GM18517 (cell line): ENCODE results near the gene EFCAB12.
"Not testable (repeated sequence)": the region's sequence is repeated elsewhere in the genome, so short reads cannot be mapped to it uniquely, and the experiment has no call there.

Experiments
- ATAC-seq: cut with Tn5 transposase; IDR thresholded peaks from one replicate; pipeline ENCODE4 v1.9.1; 2021; ENCODE audit warnings: mild to moderate bottlenecking, moderate library complexity; ENCODE audit not compliant: unreplicated experiment

Gene EFCAB12

GRCh38 chr3:129399145-129399894, 29.1 kb downstream of the EFCAB12 start:
- ATAC-seq: peak; percentile 85

DNA sequence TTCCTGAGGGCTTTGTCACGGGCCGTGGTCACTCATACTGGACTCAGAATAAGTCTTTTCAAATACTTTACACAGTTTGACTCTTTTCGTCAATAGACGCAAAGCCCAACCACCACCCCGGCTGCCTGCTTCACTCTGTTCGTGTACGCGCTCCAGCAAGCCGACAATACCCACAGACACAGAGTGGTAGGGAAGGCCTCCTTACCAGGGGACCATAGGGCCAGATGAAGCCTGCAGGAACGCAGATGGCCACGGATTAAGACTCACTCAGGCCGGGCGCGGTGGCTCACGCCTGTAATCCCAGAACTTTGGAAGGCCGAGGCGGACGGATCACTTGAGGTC, 29.7 kb downstream of the EFCAB12 start:
- ATAC-seq: no peak

DNA sequence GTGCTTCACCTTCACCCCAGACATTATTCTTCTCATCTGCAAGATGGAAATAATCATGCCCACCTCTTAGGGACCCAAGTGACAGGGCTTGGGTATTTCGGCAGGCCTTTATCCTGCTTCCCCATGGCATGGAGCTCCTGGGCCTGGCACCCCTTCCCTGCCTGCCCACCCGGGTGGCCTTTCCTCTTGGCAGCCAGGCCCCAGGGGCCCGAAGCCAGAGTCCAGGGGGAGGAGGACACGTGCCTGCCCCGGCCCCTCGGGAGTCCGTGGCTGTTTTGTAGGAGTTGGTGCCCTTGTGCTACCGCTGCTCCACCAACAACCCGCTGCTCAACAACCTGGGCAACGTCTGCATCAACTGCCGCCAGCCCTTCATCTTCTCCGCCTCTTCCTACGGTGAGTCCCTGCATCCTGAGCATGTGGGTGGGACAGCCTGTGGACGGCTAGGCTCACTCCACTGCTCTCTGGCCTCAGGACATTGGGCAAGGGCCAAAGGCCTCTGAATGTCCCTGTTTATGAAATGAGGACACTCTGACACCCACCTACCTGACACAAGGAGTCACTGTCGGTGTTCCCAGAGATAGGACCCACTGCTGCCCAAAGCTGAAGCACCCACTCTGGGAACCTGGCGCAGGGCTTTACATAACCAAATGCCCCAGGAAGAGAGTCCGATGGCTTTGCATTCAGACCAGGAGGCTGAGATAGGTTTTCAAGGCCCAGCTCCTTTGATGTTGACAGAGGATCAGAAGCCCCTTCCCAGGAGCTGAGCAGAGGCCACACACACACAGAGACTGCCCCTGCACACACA, 34.5 kb downstream of the EFCAB12 start:
- not testable (repeated sequence) for ATAC-seq

DNA sequence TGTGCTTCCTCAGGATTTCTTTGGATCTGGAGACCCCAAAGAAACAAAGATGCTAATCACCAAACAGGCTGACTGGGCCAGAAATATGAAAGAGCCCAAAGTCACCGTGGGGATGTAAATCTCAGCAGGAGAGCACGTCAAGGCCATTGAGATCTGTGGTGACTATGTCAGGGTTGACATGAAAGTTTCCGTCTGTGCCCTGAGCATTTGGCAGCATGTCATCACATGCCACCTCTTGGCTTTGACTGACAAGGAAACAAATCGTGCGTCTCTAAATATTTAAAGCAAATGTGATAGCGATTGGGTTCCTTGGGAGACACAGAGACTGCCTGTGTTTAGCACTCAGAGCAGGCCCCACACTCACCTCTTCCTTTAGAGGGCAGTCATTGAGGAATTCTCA, 35.2 kb downstream of the EFCAB12 start:
- ATAC-seq: no peak

- not testable (repeated sequence) for ATAC-seq
Observed at GRCh38 chr3:129392106-129392887, 36.1 kb downstream of the EFCAB12 start.

DNA sequence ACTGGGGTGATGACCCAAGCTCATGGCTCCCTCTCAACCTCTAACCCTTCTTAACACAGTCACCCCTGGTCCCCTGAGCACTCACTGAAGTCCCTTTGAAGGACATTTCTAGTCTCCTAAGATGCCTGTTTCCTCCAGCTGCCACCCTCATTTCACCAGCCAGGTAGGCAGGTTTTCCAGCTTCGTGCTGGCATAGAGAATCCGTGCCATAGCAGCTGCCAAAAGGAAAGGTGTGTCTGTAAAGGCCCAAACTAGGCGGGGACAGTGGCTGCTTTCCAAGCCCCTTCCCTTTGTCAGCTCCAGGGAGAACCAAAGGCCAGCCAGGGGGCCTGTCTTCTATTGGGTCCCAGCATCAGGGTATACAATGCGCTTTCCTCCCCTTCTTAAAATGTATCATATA, 36.9 kb downstream of the EFCAB12 start:
- not testable (repeated sequence) for ATAC-seq

DNA sequence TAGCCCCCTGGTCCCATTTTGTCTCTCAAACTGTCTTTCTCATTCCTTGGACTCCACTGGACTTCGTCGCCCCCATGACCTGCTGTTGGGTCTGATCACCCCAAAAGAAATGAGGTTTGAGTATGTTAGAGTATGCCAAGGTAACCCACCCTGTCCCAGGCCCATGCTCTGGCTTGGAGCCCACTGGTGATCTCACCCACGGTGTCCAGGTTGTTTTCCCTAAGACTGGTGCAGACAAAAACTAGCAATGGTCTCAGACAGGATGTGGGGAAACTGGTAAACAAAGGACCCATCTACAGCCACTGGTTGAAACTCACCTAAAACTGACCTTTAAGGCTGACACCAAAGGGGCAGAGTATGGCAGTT, 38.9 kb downstream of the EFCAB12 start:
- no peak for ATAC-seq

DNA sequence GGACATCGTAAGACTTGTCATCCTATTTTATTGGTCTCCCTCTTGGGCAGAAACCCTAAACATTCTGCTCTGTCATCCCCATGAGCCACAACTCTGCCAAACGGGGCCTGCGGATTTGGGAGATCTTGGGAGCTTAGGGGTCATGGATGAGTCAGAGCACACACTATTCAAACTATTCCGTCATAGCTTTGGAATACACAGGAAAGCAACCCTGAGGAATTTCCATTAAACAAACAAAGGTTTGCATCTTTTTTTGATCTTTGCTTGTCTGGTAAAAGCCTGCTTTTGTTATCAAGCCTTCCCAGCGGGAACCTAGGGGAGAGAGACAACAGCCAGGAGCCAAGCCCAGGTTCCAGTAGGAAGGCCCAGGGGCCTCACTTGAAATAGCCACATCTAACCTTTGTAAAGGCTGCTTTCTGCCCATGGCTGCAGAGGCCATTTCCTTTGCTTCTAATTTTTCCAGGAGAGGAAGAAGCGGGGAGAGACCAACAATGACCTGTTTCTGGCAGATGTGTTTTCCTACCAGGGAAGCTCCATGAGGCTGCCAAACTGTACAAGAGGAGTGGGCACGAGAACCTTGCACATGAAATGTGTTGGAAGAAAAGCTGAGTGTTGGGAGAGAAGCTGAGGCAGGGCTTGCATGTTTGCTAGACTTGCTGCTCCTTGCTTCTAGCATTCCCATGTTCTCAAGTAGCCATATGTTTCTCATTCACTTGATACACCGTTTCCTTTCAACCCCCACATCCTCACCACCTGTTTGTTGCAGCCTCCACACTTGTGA, 39.5 kb downstream of the EFCAB12 start:
- ATAC-seq: not testable (repeated sequence)

- no peak for ATAC-seq
Observed at GRCh38 chr3:129387487-129387886, 40.9 kb downstream of the EFCAB12 start.

- no peak for ATAC-seq
Observed at GRCh38 chr3:129386984-129387383, 41.5 kb downstream of the EFCAB12 start.

DNA sequence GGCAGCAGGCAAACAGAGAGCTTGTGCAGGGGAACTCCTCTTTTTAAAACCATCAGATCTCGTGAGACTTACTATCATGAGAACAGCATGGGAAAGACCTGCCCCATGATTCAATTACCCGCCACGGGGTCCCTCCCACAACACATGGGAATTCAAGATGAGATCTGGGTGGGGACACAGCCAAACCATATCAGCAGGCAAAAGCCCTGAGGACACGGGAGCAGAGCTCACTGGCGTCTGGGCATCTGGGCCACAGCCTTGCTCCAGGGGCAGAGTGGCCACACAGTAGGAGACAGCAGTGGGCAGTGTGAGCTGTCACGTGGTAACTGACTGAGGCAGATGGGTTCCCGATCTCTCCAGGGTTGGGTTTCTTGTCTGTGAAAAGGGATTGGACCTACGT, 42.9 kb downstream of the EFCAB12 start:
- ATAC-seq: not testable (repeated sequence)

GRCh38 chr3:129384594-129385323, 43.7 kb downstream of the EFCAB12 start:
- no peak for ATAC-seq

GRCh38 chr3:129384103-129384502, 44.3 kb downstream of the EFCAB12 start:
- not testable (repeated sequence) for ATAC-seq

GRCh38 chr3:129383292-129383860, 45.1 kb downstream of the EFCAB12 start:
- ATAC-seq: no peak

DNA sequence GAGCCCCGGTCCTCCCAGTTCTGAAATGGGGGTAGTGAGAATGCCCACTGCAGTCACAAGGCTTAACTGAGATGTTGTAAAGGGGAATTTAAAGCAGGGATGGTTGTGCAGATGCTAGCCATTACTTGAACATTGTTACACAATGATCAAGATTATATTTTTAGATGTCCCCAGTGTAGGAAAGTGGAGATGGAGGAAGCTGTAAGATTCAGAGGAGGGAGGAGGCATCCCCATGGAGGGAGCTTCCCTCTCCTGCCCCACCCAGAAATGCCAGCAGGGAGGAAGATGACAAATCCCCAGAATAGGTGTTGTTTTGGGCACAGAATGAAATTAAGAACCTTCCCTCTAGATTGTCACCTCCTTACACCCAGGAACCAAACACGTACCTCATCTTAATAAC, 46.1 kb downstream of the EFCAB12 start:
- no peak for ATAC-seq

DNA sequence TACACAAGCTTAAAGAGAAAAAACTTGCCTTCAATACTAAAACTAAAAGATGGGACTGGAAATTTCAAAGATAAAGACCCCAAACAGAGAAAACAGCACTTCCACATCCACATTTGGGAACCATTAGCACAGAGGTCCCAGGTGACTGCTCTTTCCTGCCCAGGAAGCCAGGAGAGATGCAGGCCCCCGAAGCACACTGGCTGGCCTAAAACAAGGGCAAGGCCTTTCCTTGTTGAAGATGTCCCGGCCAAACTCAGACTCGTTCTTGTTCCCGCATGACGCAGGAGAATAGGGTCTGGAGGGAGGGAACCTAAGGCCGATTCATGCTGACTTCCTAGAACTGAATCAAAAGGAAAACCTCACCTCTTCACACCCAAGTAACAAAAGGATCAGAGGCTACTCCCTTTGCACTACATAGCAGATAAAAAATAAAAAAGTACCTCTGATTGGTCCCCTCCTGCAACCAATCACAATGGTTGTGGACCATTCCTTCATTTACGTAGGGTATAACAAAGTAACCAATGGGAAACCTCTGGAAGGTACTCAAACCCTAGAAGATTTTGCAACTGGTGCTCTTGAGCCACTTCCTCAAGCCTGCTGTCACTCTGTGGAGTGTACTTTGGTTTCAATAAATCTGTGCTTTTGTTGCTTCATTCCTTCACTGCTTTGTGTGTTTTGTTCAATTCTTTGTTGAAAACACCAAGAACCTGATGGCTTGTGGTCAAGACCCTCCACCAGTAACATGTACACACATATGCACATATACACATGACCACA, 48.7 kb downstream of the EFCAB12 start:
- no peak for ATAC-seq

DNA sequence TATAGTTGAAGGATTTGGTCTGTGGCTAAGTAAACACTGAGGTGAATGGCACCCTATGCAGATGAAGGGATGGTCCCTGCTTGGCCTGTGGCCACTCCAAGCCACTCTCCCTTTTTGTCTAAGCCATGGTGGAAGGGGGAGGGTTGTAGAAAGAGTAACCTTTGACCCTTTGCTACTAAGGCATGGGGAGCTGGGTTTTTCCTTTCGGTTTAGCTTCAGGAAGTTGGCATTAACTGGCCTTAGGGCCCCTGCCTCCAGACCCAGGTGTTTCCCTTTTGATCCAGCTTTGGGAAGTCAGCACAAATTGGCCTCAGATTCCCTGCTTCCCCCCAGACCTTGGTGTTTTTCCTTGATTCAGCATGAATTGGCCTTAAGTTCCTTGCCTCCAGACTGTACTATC, 49.5 kb downstream of the EFCAB12 start:
- ATAC-seq: no peak

DNA sequence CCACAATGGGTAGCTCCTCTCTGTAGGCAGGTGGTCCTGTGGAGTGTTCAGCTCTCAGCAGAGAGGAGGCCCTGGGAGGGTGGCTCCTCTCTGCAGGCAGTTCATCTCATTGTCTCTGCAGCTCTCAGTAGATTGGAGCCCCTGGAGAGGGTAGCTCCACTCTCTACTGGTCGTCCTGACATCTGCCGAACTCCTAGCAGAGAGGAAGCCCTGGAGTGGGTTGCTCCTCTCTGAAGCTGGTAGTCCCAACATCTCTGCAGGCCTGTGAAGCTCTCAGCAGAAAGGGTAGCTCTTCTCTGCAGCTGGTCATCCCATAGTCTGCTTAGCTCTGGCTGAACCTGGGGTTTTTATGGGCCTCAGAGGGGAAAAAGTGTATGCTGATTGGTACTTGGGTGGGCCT, 50.8 kb downstream of the EFCAB12 start:
- ATAC-seq: no peak

- no peak for ATAC-seq
Observed at GRCh38 chr3:129375099-129375498, 53.3 kb downstream of the EFCAB12 start.
